CD14-positive monocyte (primary cell): ENCODE data around the gene AQR. TPM values are rescaled to one million over a fixed set of nuclear protein-coding genes. Genes with fewer than 3 reads are reported as not detected.

Experiments
- DNase-seq, 3 donors: peaks; one replicate each; pipeline ENCODE4 v3.0.0-alpha.2; 2011 to 2022
- H2AFZ ChIP-seq: 2 replicates; pipeline ENCODE4 v1.6.0; 2012; ENCODE audit warnings: mild to moderate bottlenecking, low read depth, low read length, inconsistent platforms; ENCODE audit not compliant: insufficient read depth, poor library complexity, severe bottlenecking
- H3K27ac ChIP-seq, 2 donors: 1 replicate in 1 of 2; 2 replicates in 1 of 2; pipeline ENCODE4 v1.5.1; 2012 to 2013; ENCODE audit warnings: low read length in 2 of 2, control low read depth in 1 of 2, inconsistent platforms in 1 of 2, low read depth in 1 of 2, mild to moderate bottlenecking in 1 of 2
- H3K27me3 ChIP-seq, 2 donors: one replicate each; pipeline versions ENCODE4 v1.6.0 to v1.6.1; 2011 to 2013; ENCODE audit warnings: low read length in 2 of 2; ENCODE audit not compliant: control insufficient read depth in 2 of 2, insufficient read depth in 2 of 2
- H3K36me3 ChIP-seq, 2 donors: replicated peaks in 1 of 2; 1 replicate in 1 of 2; 2 replicates in 1 of 2; pipeline versions ENCODE4 v1.5.1 to v1.6.1; 2012 to 2013; ENCODE audit warnings: low read length in 2 of 2, control low read depth in 1 of 2, inconsistent platforms in 1 of 2, mild to moderate bottlenecking in 1 of 2; ENCODE audit not compliant: insufficient read depth in 2 of 2, control insufficient read depth in 1 of 2
- H3K4me1 ChIP-seq, 2 donors: 1 replicate in 1 of 2; 2 replicates in 1 of 2; pipeline versions ENCODE4 v1.5.1 to v1.6.1; 2012 to 2013; ENCODE audit warnings: low read length in 2 of 2, control low read depth in 1 of 2, inconsistent platforms in 1 of 2, mild to moderate bottlenecking in 1 of 2, moderate library complexity in 1 of 2; ENCODE audit not compliant: insufficient read depth in 2 of 2, control insufficient read depth in 1 of 2
- H3K4me2 ChIP-seq: replicated peaks from 2 replicates; pipeline ENCODE3; 2012; ENCODE audit warnings: low read length, moderate library complexity, mild to moderate bottlenecking; ENCODE audit not compliant: poor library complexity, severe bottlenecking; ENCODE audit errors: extremely low read depth
- H3K4me3 ChIP-seq, 3 experiments: fragments of 200-600 bp in 1 of 3; sonication (generic) in 1 of 3; replicated peaks in 1 of 3; 1 replicate in 2 of 3; 2 replicates in 1 of 3; pipeline ENCODE4 v1.5.1; 2011 to 2013; ENCODE audit warnings: low read length in 3 of 3, mild to moderate bottlenecking in 3 of 3, control low read depth in 2 of 3, low read depth in 2 of 3, inconsistent platforms in 1 of 3, moderate library complexity in 1 of 3
- H3K79me2 ChIP-seq: 2 replicates; pipeline ENCODE4 v1.6.0; 2012; ENCODE audit warnings: mild to moderate bottlenecking, control low read depth, inconsistent platforms, low read length, moderate library complexity; ENCODE audit not compliant: insufficient read depth
- H3K9ac ChIP-seq: 2 replicates; pipeline ENCODE4 v1.6.0; 2017; ENCODE audit warnings: low read length, mild to moderate bottlenecking; ENCODE audit not compliant: insufficient read depth, poor library complexity, severe bottlenecking
- H3K9me3 ChIP-seq, 2 donors: replicated peaks in 1 of 2; 1 replicate in 1 of 2; 2 replicates in 1 of 2; pipeline versions ENCODE4 v1.5.1 to v1.6.1; 2012 to 2013; ENCODE audit warnings: low read length in 2 of 2, control low read depth in 1 of 2; ENCODE audit not compliant: control insufficient read depth in 1 of 2, insufficient read depth in 1 of 2
- H4K20me1 ChIP-seq: 2 replicates; pipeline ENCODE4 v1.6.0; 2012; ENCODE audit warnings: mild to moderate bottlenecking, low read length, control low read depth, moderate library complexity; ENCODE audit not compliant: insufficient read depth
- H3K27ac Mint-ChIP-seq, 7 donors: one replicate each; pipeline ENCODE4 v1.8.0; 2020; ENCODE audit warnings: mild to moderate bottlenecking in 7 of 7, mixed read lengths in 7 of 7, moderate library complexity in 6 of 7, inconsistent platforms in 2 of 7
- H3K27me3 Mint-ChIP-seq, 3 donors: one replicate each; pipeline ENCODE4 v1.8.0; 2021 to 2022; ENCODE audit warnings: low read depth in 3 of 3, mild to moderate bottlenecking in 3 of 3, mixed read lengths in 3 of 3, moderate library complexity in 3 of 3, inconsistent platforms in 1 of 3
- H3K36me3 Mint-ChIP-seq, 2 donors: one replicate each; pipeline ENCODE4 v1.8.0; 2020; ENCODE audit warnings: mixed read lengths in 2 of 2, inconsistent platforms in 1 of 2, mild to moderate bottlenecking in 1 of 2
- H3K4me1 Mint-ChIP-seq: one replicate; pipeline ENCODE4 v1.8.0; 2020; ENCODE audit warnings: mild to moderate bottlenecking, mixed read lengths
- H3K4me3 Mint-ChIP-seq, 2 donors: one replicate each; pipeline ENCODE4 v1.8.0; 2020; ENCODE audit warnings: mild to moderate bottlenecking in 2 of 2, mixed read lengths in 2 of 2, moderate library complexity in 1 of 2
- H3K9me3 Mint-ChIP-seq, 7 donors: one replicate each; pipeline ENCODE4 v1.8.0; 2020 to 2022; ENCODE audit warnings: mixed read lengths in 7 of 7, mild to moderate bottlenecking in 6 of 7, moderate library complexity in 6 of 7, inconsistent platforms in 2 of 7
- CTCF ChIP-seq: fragments of 200-600 bp; IDR thresholded peaks from one replicate; pipeline ENCODE4 v1.8.0; 2022; ENCODE audit warnings: antibody characterized with exemption, mild to moderate bottlenecking
- WGBS: methylation state at CpG from one replicate; pipeline ENCODE4 v1.1.5; 2013; ENCODE audit warnings: missing lambda C conversion rate; ENCODE audit not compliant: insufficient coverage; 5-methylcytosine and 5-hydroxymethylcytosine counted together
- intact Hi-C, 2 donors: fragments of 100-400 bp; cut with micrococcal nuclease; formaldehyde crosslinking; loops; one replicate each; pipeline versions ENCODE4 v1.15.0 to v1.15.1; 2023
- polyA plus RNA-seq, 3 donors: library from polyadenylated mRNA; depleted of rRNA in 1 of 3; unstranded in 2 of 3; stranded (reverse) in 1 of 3; fragments of 300-500 nt in 2 of 3; fragments of >200 nt in 1 of 3; fragmentation: Illumina TruSeq in 2 of 3; gene quantifications; 1 replicate in 2 of 3; 2 replicates in 1 of 3; pipeline ENCODE4 v1.2.3, GENCODE V29; 2012 to 2021

Gene AQR
- polyA plus RNA-seq, 3 donors, result 8.4 to 26.4 (median 16.8) TPM

- peaks cover 15 to 18% of the 10 kb centered on the region in 2 donors for H3K36me3 Mint-ChIP-seq
- TF ChIP-seq CTCF, result no peak
- H3K27me3 ChIP-seq, result no peaks in the 10 kb centered on the region
- H3K9me3 Mint-ChIP-seq, result peaks cover 0 to 8% (median 3%) of the 10 kb centered on the region in 7 donors
- no peak overlapping the region for H3K4me3 Mint-ChIP-seq
- no peaks in the 10 kb centered on the region for H3K9me3 ChIP-seq
- H3K27ac ChIP-seq, result no peak overlapping the region
- H3K36me3 ChIP-seq, result peaks cover 7 to 26% of the 10 kb centered on the region in 2 donors
- H3K27ac Mint-ChIP-seq, result no peak overlapping the region
- H2AFZ ChIP-seq, result no peak overlapping the region
- peaks cover 0 to 3% of the 10 kb centered on the region in 2 donors for H3K4me1 ChIP-seq
- H3K79me2 ChIP-seq, result no peaks in the 10 kb centered on the region
- no peaks in the 10 kb centered on the region for H4K20me1 ChIP-seq
- H3K4me1 Mint-ChIP-seq, result peaks cover 7% of the 10 kb centered on the region
- intact Hi-C loops, result no loop called here
- DNase-seq, result no peak
- no peaks in the 10 kb centered on the region for H3K27me3 Mint-ChIP-seq
- H3K9ac ChIP-seq, result no peak overlapping the region
- 92% methylated on average over 6 of the region's 10 CpGs for WGBS
- no peak overlapping the region for H3K4me3 ChIP-seq
- H3K4me2 ChIP-seq, result no peak overlapping the region
Measured at GRCh38 chr15:34850121-34850520, 119.4 kb downstream of the AQR start.

- H3K36me3 ChIP-seq, result peaks cover under 1 to 19% of the 10 kb centered on the region in 2 donors
- no peaks in the 10 kb centered on the region for H3K9me3 ChIP-seq
- no peak for DNase-seq
- no peaks in the 10 kb centered on the region for H3K27me3 Mint-ChIP-seq
- H3K27ac ChIP-seq, result no peak overlapping the region
- peaks cover 7% of the 10 kb centered on the region for H3K4me1 Mint-ChIP-seq
- H3K4me1 ChIP-seq, result peaks cover 0 to 3% of the 10 kb centered on the region in 2 donors
- H3K27me3 ChIP-seq, result no peaks in the 10 kb centered on the region
- no peak overlapping the region for H3K27ac Mint-ChIP-seq
- H2AFZ ChIP-seq, result no peak overlapping the region
- H3K9me3 Mint-ChIP-seq, result peaks cover 0 to 8% (median 3%) of the 10 kb centered on the region in 7 donors
- intact Hi-C loops, result no loop called here
- H3K36me3 Mint-ChIP-seq, result peaks cover 10 to 11% of the 10 kb centered on the region in 2 donors
- TF ChIP-seq CTCF, result no peak
- no peaks in the 10 kb centered on the region for H4K20me1 ChIP-seq
- H3K4me3 ChIP-seq, result no peak overlapping the region
- no peaks in the 10 kb centered on the region for H3K79me2 ChIP-seq
- 100% methylated on average over 1 of the region's 3 CpGs for WGBS
- H3K9ac ChIP-seq, result no peak overlapping the region
- H3K4me3 Mint-ChIP-seq, result no peak overlapping the region
- no peak overlapping the region for H3K4me2 ChIP-seq
Measured at GRCh38 chr15:34849364-34849959, 120.1 kb downstream of the AQR start.
